ENCODE results near the gene JADE2. TPM values are rescaled to one million over a fixed set of nuclear protein-coding genes. Genes with fewer than 3 reads are reported as not detected.
"Not testable (repeated sequence)": the region's sequence is repeated elsewhere in the genome, so short reads cannot be mapped to it uniquely, and the experiment has no call there.

The JADE2 gene
- total RNA-seq, 8 experiments from 2014 or later = 0.46 to 20.7 (median 7.6) TPM

DNA sequence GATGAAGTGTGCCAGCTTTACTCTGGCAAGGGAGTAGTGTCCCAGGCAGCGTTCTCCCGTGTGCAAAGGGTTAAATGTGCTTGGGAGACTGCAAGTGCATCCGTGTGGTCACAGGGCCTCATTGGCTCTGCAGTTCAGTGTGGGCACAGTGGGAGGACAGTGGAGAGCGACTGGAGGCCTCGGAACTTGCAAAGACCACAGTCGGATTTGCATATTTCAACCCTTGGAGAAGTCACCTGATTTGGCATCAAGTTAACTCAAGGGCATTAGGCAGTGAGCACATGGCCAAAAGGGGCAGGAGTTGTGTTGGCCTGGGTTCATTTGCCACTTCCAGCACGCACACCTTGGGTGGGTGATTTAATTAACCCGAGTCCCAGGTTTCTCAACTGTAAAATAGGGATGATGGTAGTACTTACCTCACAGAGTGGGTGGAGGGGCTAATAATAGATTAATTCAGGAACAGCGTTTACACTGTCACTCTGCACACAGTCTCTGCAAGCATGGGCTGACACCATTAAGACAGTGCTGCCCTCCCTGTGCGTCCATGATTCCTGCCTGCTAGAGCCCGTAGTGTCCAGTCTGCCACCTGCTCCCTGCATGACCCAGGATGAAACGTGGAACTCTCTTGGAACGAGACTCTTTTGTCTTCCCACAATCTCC, 22.7 kb downstream of the JADE2 start:
- peak in 2 of 8 experiments; percentile 47 to 78 for ATAC-seq (replicated peaks in 6 of 8)
- Histone ChIP-seq H3K4me3 (no peak overlapping the region), H3K4me1 (replicated peaks in 1 of 2) (peaks cover 9 to 21% of the 10 kb centered on the region in 2 donors), H3K27ac (no peak overlapping the region)
- in situ Hi-C loops (cut with MboI; ENCODE audit: low pct_unique_long_range_greater_than_20kb in 2 of 9, low sequenced_read_pairs in 9 of 9, unreplicated experiment in 9 of 9) = loop anchor here in 1 of 9 experiments (25.0 kb wide), 1 partner anchor 136 kb away; the partner anchor contains the start of gene CDKN2AIPNL
- WGBS, 10 experiments = 43 to 90% (median 70%) methylated on average over 2 to 11 of the region's 13 CpGs; no CpG with 5 or more reads in 1 of the 10 experiments

DNA sequence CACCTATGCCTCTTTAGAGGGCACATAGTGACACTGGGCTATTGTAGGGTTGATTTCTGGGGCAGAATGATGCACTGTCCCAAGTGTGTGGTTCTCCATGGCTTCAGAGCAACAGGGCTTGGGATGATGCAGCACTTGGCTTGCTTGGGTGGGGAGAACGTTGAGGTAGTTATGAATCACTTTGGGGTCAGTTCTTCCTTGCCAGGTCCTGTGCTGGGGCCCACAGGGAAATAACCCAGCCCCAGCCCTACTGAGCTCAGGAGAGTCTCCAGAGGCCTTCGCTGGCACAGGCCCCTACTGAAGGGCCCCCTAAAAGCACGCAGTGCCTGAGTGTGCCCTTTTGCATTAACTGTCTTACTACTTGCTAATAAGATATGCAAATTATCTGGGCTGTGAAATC, 24.2 kb downstream of the JADE2 start:
- no peak overlapping the region for H3K4me3 ChIP-seq
- no peak for ATAC-seq (replicated peaks in 6 of 8)
- no peak overlapping the region for H3K27ac ChIP-seq
- WGBS, 10 experiments = 34 to 92% (median 60%) methylated on average over 1 to 3 of the region's 3 CpGs; no CpG with 5 or more reads in 5 of the 10 experiments
- peaks cover 5 to 16% of the 10 kb centered on the region in 2 donors for H3K4me1 ChIP-seq (replicated peaks in 1 of 2)
- in situ Hi-C loops (cut with MboI; ENCODE audit: low pct_unique_long_range_greater_than_20kb in 2 of 9, low sequenced_read_pairs in 9 of 9, unreplicated experiment in 9 of 9) = loop anchor here in 1 of 9 experiments (25.0 kb wide), 1 partner anchor 137 kb away; the partner anchor contains the start of gene CDKN2AIPNL

DNA sequence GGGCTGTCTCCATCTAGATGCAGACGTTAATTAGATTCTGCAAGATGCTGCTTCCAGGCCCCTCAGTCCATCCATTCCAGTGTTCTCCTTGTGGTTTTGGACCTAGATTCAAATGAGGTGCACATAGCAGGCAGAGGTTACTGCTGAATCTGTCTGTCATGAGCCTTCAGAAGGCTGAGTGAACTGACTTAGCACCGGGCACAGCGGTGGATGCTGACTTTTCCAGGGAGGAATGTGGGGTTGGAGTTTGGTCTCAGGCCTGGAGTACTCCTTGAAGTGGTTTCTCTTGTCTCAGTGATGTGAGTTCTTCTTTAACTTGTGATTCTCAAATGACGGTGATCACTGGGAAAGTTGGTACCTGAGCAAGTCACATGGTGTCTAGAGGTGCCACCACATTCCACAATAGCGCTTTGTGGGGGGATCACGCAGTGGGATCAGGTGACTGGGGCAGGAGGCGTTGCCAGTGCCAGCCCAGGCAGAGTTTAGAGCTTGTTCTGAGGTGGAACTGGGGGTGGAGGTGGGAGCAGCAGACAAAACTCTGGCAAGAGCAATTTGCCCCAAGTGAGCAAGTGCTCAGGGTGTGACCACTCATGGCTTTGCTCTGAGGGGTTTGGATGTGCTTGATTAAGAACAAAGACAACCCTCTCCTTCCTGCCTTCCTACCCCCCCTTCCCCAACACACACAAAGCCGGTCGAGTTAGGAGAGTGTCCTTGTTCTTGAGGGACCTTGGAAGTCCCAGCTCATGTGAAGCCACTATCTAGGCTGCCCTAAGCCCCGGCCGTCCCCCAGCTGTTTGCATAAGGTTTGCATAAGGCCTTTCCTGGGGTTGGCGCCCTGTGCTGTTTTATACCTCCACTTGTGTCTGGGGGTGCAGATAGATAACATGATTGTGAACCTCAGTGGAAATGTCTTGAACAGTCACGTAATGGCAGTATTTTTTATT, 25.1 kb downstream of the JADE2 start:
- in situ Hi-C loops (cut with MboI; ENCODE audit: low pct_unique_long_range_greater_than_20kb in 2 of 9, low sequenced_read_pairs in 9 of 9, unreplicated experiment in 9 of 9) = no loop called here
- H3K27ac ChIP-seq = no peak overlapping the region
- no peak for ATAC-seq (replicated peaks in 6 of 8)
- peaks cover 0 to 8% of the 10 kb centered on the region in 2 donors for H3K4me1 ChIP-seq (replicated peaks in 1 of 2)
- no peak overlapping the region for H3K4me3 ChIP-seq
- WGBS, 10 experiments = 43 to 100% (median 70%) methylated on average over 1 to 10 of the region's 13 CpGs; no CpG with 5 or more reads in 3 of the 10 experiments

DNA sequence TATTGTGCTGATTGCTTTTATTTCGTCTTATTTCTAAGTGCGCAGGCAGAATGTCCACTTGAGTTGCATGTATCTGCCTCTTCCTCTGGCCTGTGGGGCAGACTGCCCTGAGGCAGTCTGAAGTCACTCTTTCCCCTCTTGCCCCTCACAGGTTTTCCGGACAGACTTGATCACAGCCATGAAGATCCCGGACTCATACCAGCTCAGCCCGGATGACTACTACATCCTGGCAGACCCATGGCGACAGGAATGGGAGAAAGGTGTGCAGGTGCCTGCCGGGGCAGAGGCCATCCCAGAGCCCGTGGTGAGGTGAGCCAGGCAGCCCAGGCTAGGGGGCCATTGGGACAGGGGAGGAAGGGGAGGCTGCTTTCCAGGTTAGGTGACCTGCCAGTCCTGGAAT, 26.4 kb downstream of the JADE2 start:
- H3K27ac ChIP-seq = no peak overlapping the region
- no peak overlapping the region for H3K4me3 ChIP-seq
- no peak for ATAC-seq (replicated peaks in 6 of 8)
- 60 to 100% (median 90%) methylated on average over 1 to 5 of the region's 8 CpGs; no CpG with 5 or more reads in 2 of the 10 experiments for WGBS, 10 experiments
- H3K4me1 ChIP-seq (replicated peaks in 1 of 2) = peaks cover 5 to 12% of the 10 kb centered on the region in 2 donors
- in situ Hi-C loops (cut with MboI; ENCODE audit: low pct_unique_long_range_greater_than_20kb in 2 of 9, low sequenced_read_pairs in 9 of 9, unreplicated experiment in 9 of 9) = no loop called here

DNA sequence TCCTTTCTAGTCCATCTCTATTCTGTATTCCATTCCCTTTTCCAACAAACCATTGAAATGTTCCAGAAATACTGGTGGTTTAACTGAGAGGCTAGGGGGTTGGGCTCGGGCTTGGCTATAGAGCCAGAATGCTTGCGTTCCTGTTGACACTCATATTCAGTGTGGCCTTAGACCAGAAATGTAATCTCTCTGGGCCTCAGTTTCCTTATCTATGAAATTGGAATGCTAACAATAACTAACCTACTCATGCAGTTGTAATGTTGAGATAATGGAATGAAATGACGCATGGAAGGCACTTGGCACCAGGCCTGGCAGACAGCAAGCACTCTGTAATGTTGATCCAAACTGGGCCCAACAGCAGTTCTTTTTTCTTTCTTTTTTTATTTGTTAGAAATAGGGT, 26.8 kb downstream of the JADE2 start:
- H3K4me1 ChIP-seq (replicated peaks in 1 of 2) = peaks cover 5 to 10% of the 10 kb centered on the region in 2 donors
- in situ Hi-C loops (cut with MboI; ENCODE audit: low pct_unique_long_range_greater_than_20kb in 2 of 9, low sequenced_read_pairs in 9 of 9, unreplicated experiment in 9 of 9) = no loop called here

DNA sequence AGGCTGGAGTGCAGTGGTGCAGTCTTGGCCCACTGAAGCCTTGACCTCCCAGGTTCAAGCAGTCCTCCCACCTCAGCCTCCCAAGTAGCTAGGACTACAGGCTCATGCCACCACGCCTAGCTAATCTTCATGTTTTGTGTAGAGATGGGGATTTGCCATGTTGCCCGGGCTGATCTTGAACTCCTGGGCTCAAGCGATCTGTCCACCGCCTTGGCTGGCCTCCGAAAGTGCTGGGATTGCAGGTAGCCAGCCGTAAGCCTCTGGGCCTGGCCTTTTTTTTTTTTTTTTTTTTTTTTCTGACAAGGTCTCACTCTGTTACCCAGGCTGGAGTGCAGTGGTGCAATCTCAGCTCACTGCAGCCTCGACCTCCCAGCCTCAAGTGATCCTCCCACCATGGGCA, 27.2 kb downstream of the JADE2 start:
- in situ Hi-C loops (cut with MboI; ENCODE audit: low pct_unique_long_range_greater_than_20kb in 2 of 9, low sequenced_read_pairs in 9 of 9, unreplicated experiment in 9 of 9); H3K4me3 ChIP-seq; H3K4me1 ChIP-seq (replicated peaks in 1 of 2); ATAC-seq (replicated peaks in 6 of 8); H3K27ac ChIP-seq: not testable (repeated sequence)
- WGBS, 10 experiments = 60 to 100% (median 88%) methylated on average over 1 to 6 of the region's 7 CpGs; no CpG with 5 or more reads in 4 of the 10 experiments

More for the DNA sequence above, 26.8 kb downstream of the JADE2 start:
- H3K27ac ChIP-seq = no peak overlapping the region
- WGBS, 10 experiments = 13 to 100% (median 88%) methylated on average over 1 to 3 of the region's 3 CpGs; no CpG with 5 or more reads in 4 of the 10 experiments
- no peak overlapping the region for H3K4me3 ChIP-seq
- ATAC-seq (replicated peaks in 6 of 8) = no peak

DNA sequence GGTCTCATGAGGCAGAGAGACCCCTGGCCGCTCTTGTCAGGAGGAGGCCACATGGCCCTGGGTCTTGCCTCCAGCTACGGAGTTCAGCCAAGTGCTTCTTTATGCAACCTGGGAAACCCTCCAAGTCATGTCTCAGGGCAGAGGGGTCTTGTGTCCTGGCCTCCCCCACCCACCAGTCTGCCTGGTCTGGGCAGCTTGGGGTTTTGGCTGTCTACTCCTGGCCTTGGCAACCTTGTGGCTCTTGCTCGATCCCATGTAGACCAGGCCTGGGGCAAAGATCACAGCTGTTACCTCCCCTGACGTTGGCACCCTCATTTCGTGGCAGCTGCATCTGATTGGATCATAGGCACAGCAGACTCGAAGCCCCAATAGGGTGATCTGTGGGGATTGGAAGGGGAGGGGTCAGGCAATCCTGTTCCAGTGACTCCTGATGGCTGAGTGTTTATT, 28.4 kb downstream of the JADE2 start:
- Histone ChIP-seq H3K27ac (no peak overlapping the region), H3K4me3 (no peak overlapping the region), H3K4me1 (replicated peaks in 1 of 2) (peaks cover 5 to 6% of the 10 kb centered on the region in 2 donors)
- WGBS, 10 experiments = 80 to 100% (median 83%) methylated on average over 1 to 2 of the region's 6 CpGs; no CpG with 5 or more reads in 7 of the 10 experiments
- ATAC-seq (replicated peaks in 6 of 8) = no peak
- in situ Hi-C loops (cut with MboI; ENCODE audit: low pct_unique_long_range_greater_than_20kb in 2 of 9, low sequenced_read_pairs in 9 of 9, unreplicated experiment in 9 of 9) = no loop called here

DNA sequence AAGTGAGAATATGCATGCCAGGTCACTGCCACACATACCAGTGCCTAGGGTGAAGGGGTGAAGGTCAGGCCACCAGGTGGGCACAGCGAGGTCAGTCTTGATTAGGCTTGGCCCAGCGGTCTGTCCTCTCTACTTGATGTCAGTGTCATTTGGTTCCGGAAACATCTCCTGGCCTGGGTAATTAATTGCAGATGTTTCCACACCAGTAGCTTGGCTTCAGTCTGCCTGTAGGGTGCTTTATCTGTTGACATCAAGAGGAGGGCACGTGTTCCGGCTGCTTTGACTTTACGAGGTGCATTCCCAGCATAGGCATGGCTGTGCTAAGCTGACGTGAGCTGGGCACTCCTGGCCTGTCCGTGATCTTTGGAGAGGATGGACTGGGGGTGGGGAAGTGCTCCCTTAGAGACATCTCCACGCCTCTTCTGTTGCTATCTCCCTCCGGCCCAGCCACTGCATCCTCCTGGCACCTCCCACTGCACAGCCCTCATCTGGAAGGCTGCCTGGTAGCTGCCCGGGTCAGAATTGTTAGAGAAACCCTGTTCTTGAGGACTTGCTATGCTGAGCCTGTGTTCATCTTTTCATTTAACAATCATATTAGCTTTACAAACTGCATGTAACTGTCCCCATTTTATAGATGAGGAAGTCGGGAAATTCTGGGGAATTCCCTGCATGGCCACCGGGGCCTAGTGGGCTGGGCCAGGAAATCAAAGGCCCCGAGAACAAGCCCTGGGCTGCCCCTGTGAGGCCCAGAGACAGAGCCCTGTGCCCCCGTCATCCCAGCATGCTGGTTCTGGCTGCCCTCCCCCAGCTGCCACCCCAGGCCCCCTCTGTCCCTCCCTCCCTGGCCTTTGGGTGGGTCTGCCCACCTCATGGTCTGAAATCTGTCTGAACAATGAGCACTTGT, 29.1 kb downstream of the JADE2 start:
- WGBS, 10 experiments = 0 to 100% (median 62%) methylated on average over 1 to 6 of the region's 15 CpGs; no CpG with 5 or more reads in 3 of the 10 experiments
- Histone ChIP-seq H3K4me3 (no peak overlapping the region), H3K27ac (no peak overlapping the region), H3K4me1 (replicated peaks in 1 of 2) (peaks cover 5 to 6% of the 10 kb centered on the region in 2 donors)
- in situ Hi-C loops (cut with MboI; ENCODE audit: low pct_unique_long_range_greater_than_20kb in 2 of 9, low sequenced_read_pairs in 9 of 9, unreplicated experiment in 9 of 9) = no loop called here
- peak in 7 of 8 experiments; percentile 17 to 93 (median 73) for ATAC-seq (replicated peaks in 6 of 8)

DNA sequence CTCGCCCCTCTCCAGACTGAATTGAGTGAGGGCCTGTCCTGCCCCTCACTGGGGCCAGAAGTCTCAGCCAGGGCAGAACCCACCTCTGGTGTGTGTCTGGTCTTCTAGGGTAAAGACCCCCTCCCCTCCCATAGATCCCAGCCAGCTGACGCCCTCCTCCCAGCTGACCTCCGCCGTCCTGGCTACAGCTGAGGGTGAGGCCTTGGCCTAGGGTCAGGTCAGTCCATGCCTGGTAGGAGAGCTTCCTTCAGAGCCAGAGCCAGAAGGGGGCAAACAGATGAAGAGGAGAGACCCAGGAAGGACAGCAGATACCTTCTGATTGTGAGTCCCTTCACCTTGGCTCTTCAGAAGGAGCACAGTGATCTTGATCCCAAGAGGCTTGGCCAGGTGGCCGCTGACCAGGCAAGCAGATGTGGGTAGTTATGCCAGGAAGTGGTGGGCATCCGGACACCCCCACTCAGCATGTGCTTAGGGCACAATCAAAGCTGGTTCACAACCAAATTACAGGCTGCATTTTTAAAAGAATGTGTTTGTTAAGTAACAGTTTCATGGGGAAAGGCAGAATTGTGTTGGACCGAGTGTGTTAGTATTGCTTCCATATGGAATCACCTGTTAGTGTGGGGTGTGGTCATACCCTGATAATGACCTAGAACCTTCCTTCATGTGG, 29.9 kb downstream of the JADE2 start:
- no peak overlapping the region for H3K4me3 ChIP-seq
- peaks cover 5 to 6% of the 10 kb centered on the region in 2 donors for H3K4me1 ChIP-seq (replicated peaks in 1 of 2)
- in situ Hi-C loops (cut with MboI; ENCODE audit: low pct_unique_long_range_greater_than_20kb in 2 of 9, low sequenced_read_pairs in 9 of 9, unreplicated experiment in 9 of 9) = no loop called here
- peak in 1 of 8 experiments; percentile 11 for ATAC-seq (replicated peaks in 6 of 8)
- WGBS, 10 experiments = 64 to 100% (median 71%) methylated on average over 1 to 3 of the region's 7 CpGs; no CpG with 5 or more reads in 7 of the 10 experiments
- no peak overlapping the region for H3K27ac ChIP-seq

DNA sequence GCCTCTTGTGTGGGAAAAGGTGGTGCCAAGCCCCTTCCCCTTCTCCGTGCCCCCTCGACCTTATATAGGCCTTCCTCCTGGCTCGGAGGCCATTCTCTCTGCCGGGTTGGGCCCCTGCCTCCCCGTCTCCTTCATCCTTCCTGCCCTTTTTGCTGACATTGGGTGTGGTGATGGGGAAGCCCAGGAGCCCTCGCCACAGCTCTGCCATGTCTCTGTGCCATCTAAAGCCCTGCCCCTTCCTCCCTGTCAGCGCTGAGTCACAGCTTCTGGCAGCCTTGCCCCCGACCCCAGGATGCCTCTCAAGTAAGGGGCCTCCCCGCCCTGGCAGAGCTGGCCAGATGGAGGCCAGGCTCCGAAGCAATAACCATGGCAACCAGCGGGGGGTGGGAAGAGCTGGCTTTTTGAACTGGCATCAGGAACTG, 30.4 kb downstream of the JADE2 start:
- Histone ChIP-seq H3K27ac (no peak overlapping the region), H3K4me1 (replicated peaks in 1 of 2) (peaks cover 5 to 6% of the 10 kb centered on the region in 2 donors), H3K4me3 (no peak overlapping the region)
- ATAC-seq (replicated peaks in 6 of 8) = peak in 6 of 8 experiments; percentile 41 to 99 (median 87)
- in situ Hi-C loops (cut with MboI; ENCODE audit: low pct_unique_long_range_greater_than_20kb in 2 of 9, low sequenced_read_pairs in 9 of 9, unreplicated experiment in 9 of 9) = no loop called here
- WGBS, 10 experiments = 73 to 80% methylated on average over 1 to 3 of the region's 11 CpGs; no CpG with 5 or more reads in 8 of the 10 experiments

DNA sequence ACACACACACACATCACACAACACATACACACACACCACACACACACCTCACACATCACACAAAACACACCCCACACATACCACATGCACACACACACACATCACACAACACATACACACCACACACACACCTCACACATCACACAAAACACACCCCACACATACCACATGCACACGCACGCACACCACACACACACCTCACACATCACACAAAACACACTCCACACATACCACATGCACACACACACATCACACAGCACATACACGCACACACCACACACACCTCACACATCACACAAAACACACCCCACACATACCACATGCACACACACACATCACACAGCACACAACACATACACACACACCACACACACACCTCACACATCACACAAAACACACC, 31.1 kb downstream of the JADE2 start:
- ATAC-seq (replicated peaks in 6 of 8); H3K4me1 ChIP-seq (replicated peaks in 1 of 2); H3K4me3 ChIP-seq; in situ Hi-C loops (cut with MboI; ENCODE audit: low pct_unique_long_range_greater_than_20kb in 2 of 9, low sequenced_read_pairs in 9 of 9, unreplicated experiment in 9 of 9); H3K27ac ChIP-seq: not testable (repeated sequence)
- WGBS, 10 experiments = 100% methylated on average over 1 of the region's 3 CpGs; no CpG with 5 or more reads in 9 of the 10 experiments

DNA sequence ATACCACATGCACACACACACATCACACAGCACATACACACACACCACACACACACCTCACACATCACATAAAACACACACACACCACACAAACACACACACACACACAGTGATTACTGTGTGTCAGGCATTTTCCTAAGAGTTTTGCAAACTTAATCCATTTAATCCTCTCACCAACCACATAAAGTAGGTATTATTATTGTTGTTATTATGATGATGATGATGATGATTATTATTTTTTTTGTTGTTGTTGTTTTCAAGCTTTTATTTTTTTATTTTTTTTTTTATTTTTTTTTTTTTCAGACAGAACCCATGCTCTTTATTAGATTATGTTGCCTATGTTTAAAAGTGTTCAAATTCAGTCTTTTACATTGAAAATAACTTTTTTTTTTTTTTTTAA, 31.5 kb downstream of the JADE2 start:
- Histone ChIP-seq H3K27ac (no peak overlapping the region), H3K4me3 (no peak overlapping the region), H3K4me1 (replicated peaks in 1 of 2) (peaks cover 5 to 6% of the 10 kb centered on the region in 2 donors)
- in situ Hi-C loops (cut with MboI; ENCODE audit: low pct_unique_long_range_greater_than_20kb in 2 of 9, low sequenced_read_pairs in 9 of 9, unreplicated experiment in 9 of 9) = no loop called here
- ATAC-seq (replicated peaks in 6 of 8) = no peak
